HG03139 (cell line): Measurements from ENCODE around the gene TIGD4.
A peak's percentile ranks its signal among the peaks of the same experiment; 100 is the strongest.
"Not testable (repeated sequence)": the region's sequence is repeated elsewhere in the genome, so short reads cannot be mapped to it uniquely, and the experiment has no call there.

Experiments used
- ATAC-seq: cut with Tn5 transposase; IDR thresholded peaks from one replicate; pipeline ENCODE4 v1.9.1; 2021; ENCODE audit not compliant: unreplicated experiment

TIGD4 gene

GRCh38 chr4:152784490-152785350 lies 5.2 kb upstream of the TIGD4 start:
- ATAC-seq, result no peak

- ATAC-seq, result peak; percentile 20
Observed at GRCh38 chr4:152780267-152780778, 793 bp upstream of the TIGD4 start.

- no peak for ATAC-seq
Observed at GRCh38 chr4:152778656-152779512, 646 bp downstream of the TIGD4 start.

- ATAC-seq, result no peak
Observed at GRCh38 chr4:152777488-152777887, 2.0 kb downstream of the TIGD4 start.

GRCh38 chr4:152776352-152776751 lies 3.2 kb downstream of the TIGD4 start:
- ATAC-seq, result no peak

GRCh38 chr4:152773953-152774352 lies 5.6 kb downstream of the TIGD4 start:
- no peak for ATAC-seq

DNA sequence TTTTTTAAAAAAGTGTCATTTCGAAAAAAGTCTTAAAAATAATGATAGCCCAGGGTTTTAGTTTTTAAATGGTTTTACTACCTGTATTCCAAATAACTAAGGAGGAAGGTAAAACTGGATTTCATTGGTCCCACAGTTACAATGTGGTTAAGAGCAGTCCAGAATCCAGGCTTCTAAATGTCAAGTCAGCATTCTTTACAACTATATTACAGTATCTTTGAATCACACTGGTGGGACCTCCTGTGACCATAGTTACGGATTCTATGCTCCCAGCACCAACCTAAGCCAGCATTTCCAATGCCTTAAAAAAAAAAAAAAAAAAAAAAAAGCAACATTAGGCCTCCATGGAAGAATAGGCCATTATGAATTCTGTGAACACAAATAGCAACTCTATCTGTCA lies 6.2 kb downstream of the TIGD4 start:
- no peak for ATAC-seq

GRCh38 chr4:152771741-152772533 lies 7.6 kb downstream of the TIGD4 start:
- ATAC-seq, result no peak

GRCh38 chr4:152765069-152765737 lies 14.3 kb downstream of the TIGD4 start:
- ATAC-seq, result not testable (repeated sequence)

- no peak for ATAC-seq
Observed at GRCh38 chr4:152763796-152764195, 15.7 kb downstream of the TIGD4 start.

- ATAC-seq, result no peak
Observed at GRCh38 chr4:152748619-152749018, 30.9 kb downstream of the TIGD4 start.

GRCh38 chr4:152747444-152747843 lies 32.1 kb downstream of the TIGD4 start:
- no peak for ATAC-seq

GRCh38 chr4:152738827-152739226 lies 40.7 kb downstream of the TIGD4 start:
- no peak for ATAC-seq

DNA sequence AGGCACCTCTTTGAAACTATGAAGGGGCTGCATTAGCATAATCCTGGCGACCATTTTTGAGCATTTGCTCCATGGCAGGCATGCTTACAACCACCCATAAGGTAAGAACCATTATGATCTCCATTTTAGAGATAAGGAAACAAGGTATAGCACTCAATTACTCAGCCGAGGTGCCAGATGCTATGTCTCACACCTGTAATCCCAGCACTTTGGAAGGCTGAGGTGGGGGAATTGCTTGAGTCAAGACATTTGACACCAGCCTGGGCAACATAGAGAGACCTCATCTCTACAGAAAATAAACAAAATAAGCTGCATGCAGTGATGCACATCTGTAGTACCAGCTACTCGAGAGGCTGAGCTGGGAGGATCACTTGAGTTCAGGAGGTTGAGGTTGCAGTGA lies 43.6 kb downstream of the TIGD4 start:
- no peak for ATAC-seq

DNA sequence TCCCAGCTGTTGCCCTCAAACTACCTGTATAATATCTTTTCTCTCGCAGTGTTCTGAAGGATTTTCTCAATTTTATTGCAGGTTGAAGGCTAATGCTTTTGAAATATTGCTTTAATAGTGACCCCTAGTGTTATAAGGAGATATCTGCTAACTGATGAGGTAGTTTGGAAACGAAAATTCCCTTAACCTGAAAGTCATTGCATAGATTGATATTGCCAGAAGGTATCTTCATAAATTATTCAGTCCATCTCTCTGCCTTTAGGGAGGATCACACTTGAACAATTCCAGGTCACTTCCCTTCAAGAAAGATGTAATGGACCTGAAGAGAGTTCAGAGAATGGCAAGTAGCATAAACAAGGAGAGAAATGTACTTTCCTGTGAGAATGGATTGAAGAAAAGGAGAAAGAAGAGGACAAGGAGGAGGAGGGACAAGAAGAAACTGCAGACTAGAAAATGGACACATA lies 44.1 kb downstream of the TIGD4 start:
- no peak for ATAC-seq

GRCh38 chr4:152734699-152735050 lies 44.9 kb downstream of the TIGD4 start:
- ATAC-seq, result no peak

DNA sequence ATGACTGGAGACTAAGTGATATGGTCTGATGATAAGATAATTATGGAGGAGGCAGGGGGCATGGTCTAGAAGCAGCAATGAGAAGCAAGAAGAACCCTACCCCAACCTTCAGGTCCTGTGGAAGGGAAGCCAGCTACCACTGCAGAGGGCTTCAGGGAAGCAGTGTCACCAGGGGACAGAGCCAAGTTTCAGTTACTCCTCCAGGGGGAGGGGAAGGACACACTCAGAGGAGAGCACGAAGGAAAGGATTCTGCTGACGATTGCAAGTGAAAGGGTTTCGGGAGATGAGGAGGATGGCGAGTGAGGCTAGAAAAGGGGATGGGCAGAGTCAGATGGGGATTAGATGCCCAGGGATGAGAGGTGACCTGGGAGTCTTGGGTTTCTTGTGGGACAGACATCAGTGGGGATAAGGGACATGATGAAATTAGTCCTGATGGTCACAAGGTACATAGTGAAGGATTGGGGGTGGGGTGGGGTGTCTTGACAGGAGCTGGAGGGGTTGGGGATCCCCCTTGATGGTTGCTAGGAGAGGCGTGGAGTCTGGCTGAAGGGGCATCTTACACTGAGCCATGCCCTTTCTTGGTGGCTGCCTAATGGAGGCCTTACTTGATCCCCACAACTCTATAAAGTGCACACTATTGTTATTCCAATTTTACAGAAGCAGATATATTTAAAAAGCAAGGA lies 45.4 kb downstream of the TIGD4 start:
- ATAC-seq, result no peak

DNA sequence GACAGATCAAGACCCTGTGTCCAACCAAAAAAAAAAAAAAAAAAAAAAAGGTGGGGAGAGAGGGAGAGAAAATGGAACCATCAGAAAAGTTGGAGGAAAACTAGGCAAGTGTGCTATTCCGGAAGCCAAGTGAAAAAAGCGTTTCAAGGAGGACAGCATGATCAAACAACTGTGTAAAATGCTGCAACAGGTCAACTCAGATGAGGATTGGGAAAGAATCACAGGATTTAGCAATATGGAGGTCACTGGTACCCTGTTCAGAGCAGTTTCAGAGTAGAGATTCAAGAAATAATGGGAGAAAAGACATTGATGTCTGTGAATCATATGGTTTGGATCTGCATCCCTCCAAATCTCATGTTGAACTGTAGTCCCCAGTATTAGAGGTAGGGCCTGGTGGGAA lies 47.5 kb downstream of the TIGD4 start:
- ATAC-seq, result no peak

GRCh38 chr4:152729466-152729865 lies 50.1 kb downstream of the TIGD4 start:
- no peak for ATAC-seq

GRCh38 chr4:152728343-152728742 lies 51.2 kb downstream of the TIGD4 start:
- ATAC-seq, result no peak
